OCI-LY7 (cell line): ENCODE measurements around the gene COL16A1. TPM values are rescaled to one million over a fixed set of nuclear protein-coding genes. Genes with fewer than 3 reads are reported as not detected.

Experiments used
- BruUV-seq: library from RNA; stranded (reverse); fragments of 400-500 nt; replicated peaks from 2 replicates; lab custom pipeline; 2021; lab: Mats Ljungman, UMichigan
- CTCF ChIA-PET: fragments of 300-600 bp; sonication (Branson Sonifier 250); formaldehyde crosslinking; loops from one replicate; lab custom pipeline; 2022; ENCODE audit warnings: antibody characterized with exemption; ENCODE audit not compliant: unreplicated experiment; lab: Charles Lee
- POLR2A ChIA-PET: fragments of 300-600 bp; sonication (Branson Sonifier 250); formaldehyde crosslinking; loops from one replicate; lab custom pipeline; 2022; ENCODE audit warnings: antibody characterized with exemption; lab: Charles Lee
- DNase-seq: peaks from one replicate; pipeline ENCODE4 v3.0.0-alpha.2; 2015; ENCODE audit warnings: low spot score
- H2AFZ ChIP-seq: fragments of 200-600 bp; sonication (generic), shearing (Covaris generic); 2 replicates; pipeline ENCODE4 v1.6.1; 2014; ENCODE audit warnings: mild to moderate bottlenecking, antibody characterized with exemption, low read length, moderate library complexity
- H3K27ac ChIP-seq: fragments of 200-600 bp; sonication (generic); 2 replicates; pipeline ENCODE4 v1.5.1; 2014; ENCODE audit warnings: mixed run types, low read depth, mild to moderate bottlenecking, moderate library complexity, low read length, inconsistent platforms; ENCODE audit not compliant: poor library complexity, severe bottlenecking
- H3K36me3 ChIP-seq: fragments of 200-600 bp; sonication (generic); 2 replicates; pipeline ENCODE4 v1.6.1; 2014; ENCODE audit warnings: mild to moderate bottlenecking, antibody characterized with exemption, low read length, moderate library complexity, mixed read lengths; ENCODE audit not compliant: insufficient read depth
- H3K4me1 ChIP-seq: fragments of 200-600 bp; sonication (generic); 2 replicates; pipeline ENCODE4 v1.5.1; 2014; ENCODE audit warnings: mild to moderate bottlenecking, low read length; ENCODE audit not compliant: insufficient read depth, poor library complexity, severe bottlenecking
- H3K4me2 ChIP-seq: fragments of 200-600 bp; sonication (generic); 2 replicates; pipeline ENCODE4 v1.6.1; 2014; ENCODE audit warnings: mild to moderate bottlenecking, low read length
- H3K4me3 ChIP-seq: fragments of 200-600 bp; sonication (generic); 2 replicates; pipeline ENCODE4 v1.5.1; 2014; ENCODE audit warnings: mild to moderate bottlenecking, low read depth, low read length; ENCODE audit not compliant: poor library complexity, severe bottlenecking
- H3K79me2 ChIP-seq: fragments of 200-600 bp; sonication (generic); 2 replicates; pipeline ENCODE4 v1.6.1; 2016; ENCODE audit warnings: low read depth, mild to moderate bottlenecking, low read length, moderate library complexity, mixed read lengths; ENCODE audit not compliant: insufficient read depth
- H3K9me2 ChIP-seq: fragments of 200-600 bp; sonication (generic); 2 replicates; pipeline ENCODE4 v1.6.1; 2016; ENCODE audit warnings: mild to moderate bottlenecking, low read length, mixed read lengths; ENCODE audit not compliant: insufficient read depth
- H3K9me3 ChIP-seq: fragments of 200-600 bp; sonication (generic); 2 replicates; pipeline ENCODE4 v1.6.1; 2014; ENCODE audit warnings: mild to moderate bottlenecking, mixed run types, low read length, mixed read lengths
- H4K20me1 ChIP-seq: fragments of 200-600 bp; sonication (generic); 2 replicates; pipeline ENCODE4 v1.6.1; 2014; ENCODE audit warnings: mild to moderate bottlenecking, antibody characterized with exemption, low read length, moderate library complexity, mixed read lengths; ENCODE audit not compliant: insufficient read depth
- CTCF ChIP-seq: fragments of 200-600 bp; sonication (generic); conservative IDR thresholded peaks from 2 replicates; pipeline ENCODE4 v1.5.1; 2014; ENCODE audit warnings: mild to moderate bottlenecking, antibody characterized with exemption, low read length, moderate library complexity, mixed read lengths
- EZH2phosphoT487 ChIP-seq: fragments of 200-600 bp; sonication (generic); IDR thresholded peaks from 2 replicates; pipeline ENCODE4 v1.6.1; 2018; ENCODE audit warnings: low read depth, borderline replicate concordance, mild to moderate bottlenecking, mixed run types, antibody characterized with exemption, low read length, moderate library complexity, mixed read lengths
- intact Hi-C: fragments of 100-400 bp; cut with micrococcal nuclease; formaldehyde crosslinking; loops from one replicate; pipeline ENCODE4 v1.10.0; 2022; ENCODE audit not compliant: unreplicated experiment
- total RNA-seq, 2 experiments: library from RNA; depleted of rRNA in 1 of 2; stranded (reverse); fragments of >200 nt in 1 of 2; shearing (Covaris generic) in 1 of 2; gene quantifications; 2 replicates each; pipeline ENCODE4 v1.2.3, GENCODE V29; 2014 to 2022

Gene COL16A1
- total RNA-seq, 2 experiments from 2014 or later = not detected

- intact Hi-C loops = no loop called here
- CTCF ChIA-PET = no interaction called here
- BruUV-seq = no TSS peak
These were observed 30.4 kb downstream of the COL16A1 start for GRCh38 chr1:31673433-31673832.

GRCh38 chr1:31672986-31673385 lies 30.8 kb downstream of the COL16A1 start:
- H3K27ac ChIP-seq = no peak overlapping the region
- H3K9me3 ChIP-seq = no peaks in the 10 kb centered on the region
- no TSS peak for BruUV-seq
- intact Hi-C loops = no loop called here
- H3K9me2 ChIP-seq = no peaks in the 10 kb centered on the region
- TF ChIP-seq CTCF (no peak), EZH2phosphoT487 (no peak)
- H3K36me3 ChIP-seq = no peaks in the 10 kb centered on the region
- no peaks in the 10 kb centered on the region for H3K4me1 ChIP-seq
- H4K20me1 ChIP-seq = no peaks in the 10 kb centered on the region
- no peak overlapping the region for H3K4me3 ChIP-seq
- H3K79me2 ChIP-seq = no peaks in the 10 kb centered on the region
- ChIA-PET POLR2A (no interaction called here), CTCF (no interaction called here)
- no peak for DNase-seq
- no peak overlapping the region for H3K4me2 ChIP-seq
- H2AFZ ChIP-seq = no peak overlapping the region

More at GRCh38 chr1:31673433-31673832, 30.4 kb downstream of the COL16A1 start:
- H4K20me1 ChIP-seq = no peaks in the 10 kb centered on the region
- DNase-seq = no peak
- no peaks in the 10 kb centered on the region for H3K9me2 ChIP-seq
- H3K4me1 ChIP-seq = no peaks in the 10 kb centered on the region
- no peak overlapping the region for H3K4me3 ChIP-seq
- no peak overlapping the region for H2AFZ ChIP-seq
- no peaks in the 10 kb centered on the region for H3K9me3 ChIP-seq
- no peaks in the 10 kb centered on the region for H3K79me2 ChIP-seq
- no peaks in the 10 kb centered on the region for H3K36me3 ChIP-seq
- TF ChIP-seq CTCF = no peak
- TF ChIP-seq EZH2phosphoT487 = no peak
- H3K27ac ChIP-seq = no peak overlapping the region
- no peak overlapping the region for H3K4me2 ChIP-seq
- POLR2A ChIA-PET = no interaction called here

DNA sequence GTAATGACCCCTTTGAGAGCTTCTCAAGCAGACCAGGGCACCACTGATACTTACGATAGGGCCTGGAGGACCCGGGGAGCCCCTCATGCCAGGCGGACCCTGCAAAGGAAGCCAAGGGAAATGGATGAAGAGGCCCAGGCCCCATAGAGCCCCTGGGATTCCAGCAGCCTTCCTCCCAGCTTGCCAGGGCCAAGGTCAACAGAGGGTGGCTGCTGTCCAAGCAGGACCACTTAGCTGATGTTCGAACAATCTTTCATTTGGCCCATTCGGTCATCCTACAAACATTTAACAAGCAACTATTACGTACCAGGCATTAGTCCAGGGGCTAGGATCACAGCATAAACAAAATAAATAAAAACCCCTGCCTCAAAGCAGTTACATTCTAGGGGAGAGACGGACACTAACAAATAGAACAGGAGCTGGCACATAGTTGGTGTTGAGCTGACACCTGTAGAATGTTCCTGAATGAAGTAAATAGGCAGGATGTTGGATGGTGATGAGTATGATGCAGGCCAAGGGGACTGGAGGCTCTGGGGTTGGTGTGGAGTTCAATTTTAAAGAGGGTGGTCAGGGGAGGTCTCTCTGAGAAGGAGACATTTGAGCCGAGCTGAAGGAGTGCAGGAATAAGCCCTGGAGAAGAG lies 32.1 kb downstream of the COL16A1 start:
- ChIA-PET CTCF (no interaction called here), POLR2A (interaction anchor here (0.6 kb wide), 1 partner anchor 539 kb away, joined by 5 read pairs; no protein-coding TSS in a partner anchor)
- Histone ChIP-seq H4K20me1 (no peaks in the 10 kb centered on the region), H3K9me2 (no peaks in the 10 kb centered on the region), H3K4me1 (no peaks in the 10 kb centered on the region), H3K9me3 (no peaks in the 10 kb centered on the region), H3K4me3 (no peak overlapping the region), H3K79me2 (no peaks in the 10 kb centered on the region), H2AFZ (no peak overlapping the region), H3K36me3 (no peaks in the 10 kb centered on the region), H3K27ac (no peak overlapping the region), H3K4me2 (no peak overlapping the region)
- no peak for TF ChIP-seq EZH2phosphoT487
- TF ChIP-seq CTCF = no peak
- intact Hi-C loops = no loop called here
- BruUV-seq = no TSS peak
- DNase-seq = no peak
